GM19023 (cell line): ENCODE results near the gene ALPK3.
"Not testable (repeated sequence)": the region's sequence is repeated elsewhere in the genome, so short reads cannot be mapped to it uniquely, and the experiment has no call there.

Experiments used
- ATAC-seq: cut with Tn5 transposase; IDR thresholded peaks from one replicate; pipeline ENCODE4 v1.9.1; 2021; ENCODE audit warnings: mild to moderate bottlenecking, moderate library complexity; ENCODE audit not compliant: unreplicated experiment

ALPK3 gene

GRCh38 chr15:84868037-84868880, 51.1 kb downstream of the ALPK3 start:
- ATAC-seq = no peak

- no peak for ATAC-seq
These were observed 52.4 kb downstream of the ALPK3 start for GRCh38 chr15:84869510-84869909.

- no peak for ATAC-seq
These were observed 54.4 kb downstream of the ALPK3 start for GRCh38 chr15:84871428-84871985.

DNA sequence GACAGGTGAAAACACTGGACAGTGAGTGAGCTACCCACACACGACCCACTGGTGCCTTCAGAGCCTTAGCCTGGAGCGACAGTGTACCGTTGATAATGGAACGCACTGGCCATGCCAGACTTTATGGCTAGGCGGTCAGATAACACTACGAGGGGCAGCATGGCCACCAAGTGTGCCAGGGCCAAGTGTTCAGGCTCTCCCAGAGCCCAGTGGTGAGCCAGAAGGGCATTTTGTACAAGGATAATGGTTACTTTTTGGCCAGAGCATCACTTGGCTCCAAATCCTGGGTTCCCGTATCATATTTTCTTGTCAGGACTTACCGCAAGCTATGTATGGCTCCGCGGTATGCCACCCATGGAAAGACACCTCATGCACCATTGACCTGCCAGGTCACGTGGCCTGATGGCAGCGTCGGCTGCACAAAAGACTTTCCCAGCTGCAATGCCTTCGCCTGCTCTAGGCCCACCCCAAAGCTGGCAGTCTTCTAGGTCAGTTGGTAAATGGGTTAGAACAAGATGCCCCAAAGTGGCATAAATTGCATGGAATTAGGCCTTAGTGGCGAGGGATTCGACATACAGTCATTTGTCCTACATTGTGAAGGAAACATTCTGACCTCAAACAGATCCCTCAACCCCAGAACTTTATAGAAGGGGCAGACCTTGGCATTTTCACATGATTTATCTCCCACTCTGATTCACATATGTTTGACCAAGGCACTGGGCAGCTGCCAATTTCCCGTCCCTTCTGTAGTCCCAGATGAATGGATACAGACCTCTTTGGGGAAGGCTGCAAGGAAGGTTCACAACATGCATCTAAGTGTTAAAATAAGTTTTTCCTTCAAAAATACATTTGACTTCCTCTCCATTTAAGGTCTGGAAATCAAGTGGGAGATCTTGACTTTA, 55.1 kb downstream of the ALPK3 start:
- no peak for ATAC-seq

- no peak for ATAC-seq
These were observed 56.8 kb downstream of the ALPK3 start for GRCh38 chr15:84873997-84874396.

GRCh38 chr15:84874981-84875699, 58.0 kb downstream of the ALPK3 start:
- ATAC-seq = no peak

DNA sequence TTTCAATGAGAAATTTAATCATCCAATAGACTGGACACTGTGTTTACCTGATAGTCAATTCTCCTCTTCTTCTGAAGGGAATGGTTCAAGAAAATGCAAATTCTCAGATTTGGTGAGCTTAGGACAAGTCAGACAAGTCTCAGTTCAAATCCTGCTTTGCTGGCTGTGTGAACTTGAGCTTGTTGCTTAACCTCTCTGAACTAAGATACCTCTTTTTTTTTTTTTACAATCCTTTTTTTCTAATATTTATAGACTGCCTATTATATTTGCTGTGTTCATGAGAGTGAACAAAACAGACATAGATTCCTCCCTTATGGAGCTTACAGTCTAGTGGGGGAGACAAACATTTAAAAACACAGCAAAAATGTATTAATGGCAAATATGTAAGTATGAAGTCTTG, 59.1 kb downstream of the ALPK3 start:
- no peak for ATAC-seq

DNA sequence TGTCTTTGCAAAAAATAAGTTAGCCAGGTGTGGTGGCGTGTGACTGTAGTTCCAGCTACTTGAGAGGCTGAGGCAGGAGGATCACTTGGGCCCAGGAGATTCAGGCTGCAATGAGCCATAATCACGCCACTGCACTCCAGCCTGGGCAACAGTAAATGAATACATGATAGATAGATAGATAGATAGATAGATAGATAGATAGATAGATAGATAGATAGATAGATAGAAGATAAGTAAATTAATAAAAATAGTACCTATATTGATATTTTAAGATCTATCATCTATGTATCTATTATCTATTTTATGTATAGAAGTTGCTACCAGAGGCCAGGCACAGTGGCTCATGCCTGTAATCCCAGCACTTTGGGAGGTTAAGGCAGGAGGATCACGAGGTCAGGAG, 60.5 kb downstream of the ALPK3 start:
- not testable (repeated sequence) for ATAC-seq

GRCh38 chr15:84878504-84878903, 61.3 kb downstream of the ALPK3 start:
- no peak for ATAC-seq

DNA sequence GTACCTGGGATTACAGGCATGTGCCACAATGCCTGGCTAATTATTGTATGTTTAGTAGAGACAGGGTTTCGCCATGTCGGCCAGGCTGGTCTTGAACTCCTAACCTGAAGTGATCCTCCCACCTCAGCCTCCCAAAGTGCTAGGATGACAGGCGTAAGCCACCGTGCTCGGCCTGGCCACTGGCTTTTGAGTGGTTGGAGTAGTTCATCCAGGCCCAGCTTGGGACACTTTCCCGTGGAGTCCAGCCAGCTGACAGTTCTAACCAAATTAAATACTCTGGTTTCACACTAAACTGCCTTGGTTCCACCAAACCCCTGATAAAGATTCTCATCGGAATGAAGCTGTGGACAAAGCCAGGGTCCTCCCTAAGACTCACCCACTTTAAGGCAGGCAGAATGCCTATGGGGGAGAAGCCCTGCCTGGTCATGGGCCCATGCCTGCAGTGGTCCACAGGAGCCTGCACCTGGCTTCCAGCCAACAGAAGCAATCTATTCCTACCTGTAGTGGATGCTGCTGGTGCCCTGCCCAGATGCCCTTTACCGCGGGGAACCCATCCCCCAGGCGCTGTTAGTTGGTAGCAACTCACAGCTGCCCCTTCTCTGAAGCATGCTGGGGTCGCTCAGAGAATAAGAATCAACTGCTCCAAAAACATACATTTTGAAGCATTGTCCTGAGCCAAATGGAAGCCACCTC, 62.1 kb downstream of the ALPK3 start:
- no peak for ATAC-seq

- ATAC-seq = no peak
These were observed 62.9 kb downstream of the ALPK3 start for GRCh38 chr15:84880007-84880406.

GRCh38 chr15:84880822-84881519, 63.8 kb downstream of the ALPK3 start:
- no peak for ATAC-seq

- ATAC-seq = no peak
These were observed 64.3 kb downstream of the ALPK3 start for GRCh38 chr15:84881520-84881830.

DNA sequence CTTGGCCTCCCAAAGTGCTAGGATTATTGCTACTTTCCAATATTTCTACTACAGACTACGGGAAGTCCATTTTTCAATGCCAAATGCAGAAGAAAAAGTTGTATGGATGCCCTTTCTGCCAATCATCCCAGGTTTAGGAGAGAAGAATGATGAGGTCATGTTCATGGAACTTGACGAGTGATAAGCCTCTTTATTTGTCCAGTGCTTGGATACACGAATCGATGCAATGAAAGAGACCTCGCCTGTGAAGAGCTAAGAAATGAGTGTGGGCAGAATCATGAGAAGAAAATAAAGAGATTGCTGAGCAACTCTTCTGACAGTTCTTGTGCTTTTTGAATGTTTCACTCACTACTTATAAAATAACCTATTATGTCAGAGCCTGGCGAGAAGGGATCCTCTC, 66.3 kb downstream of the ALPK3 start:
- no peak for ATAC-seq

DNA sequence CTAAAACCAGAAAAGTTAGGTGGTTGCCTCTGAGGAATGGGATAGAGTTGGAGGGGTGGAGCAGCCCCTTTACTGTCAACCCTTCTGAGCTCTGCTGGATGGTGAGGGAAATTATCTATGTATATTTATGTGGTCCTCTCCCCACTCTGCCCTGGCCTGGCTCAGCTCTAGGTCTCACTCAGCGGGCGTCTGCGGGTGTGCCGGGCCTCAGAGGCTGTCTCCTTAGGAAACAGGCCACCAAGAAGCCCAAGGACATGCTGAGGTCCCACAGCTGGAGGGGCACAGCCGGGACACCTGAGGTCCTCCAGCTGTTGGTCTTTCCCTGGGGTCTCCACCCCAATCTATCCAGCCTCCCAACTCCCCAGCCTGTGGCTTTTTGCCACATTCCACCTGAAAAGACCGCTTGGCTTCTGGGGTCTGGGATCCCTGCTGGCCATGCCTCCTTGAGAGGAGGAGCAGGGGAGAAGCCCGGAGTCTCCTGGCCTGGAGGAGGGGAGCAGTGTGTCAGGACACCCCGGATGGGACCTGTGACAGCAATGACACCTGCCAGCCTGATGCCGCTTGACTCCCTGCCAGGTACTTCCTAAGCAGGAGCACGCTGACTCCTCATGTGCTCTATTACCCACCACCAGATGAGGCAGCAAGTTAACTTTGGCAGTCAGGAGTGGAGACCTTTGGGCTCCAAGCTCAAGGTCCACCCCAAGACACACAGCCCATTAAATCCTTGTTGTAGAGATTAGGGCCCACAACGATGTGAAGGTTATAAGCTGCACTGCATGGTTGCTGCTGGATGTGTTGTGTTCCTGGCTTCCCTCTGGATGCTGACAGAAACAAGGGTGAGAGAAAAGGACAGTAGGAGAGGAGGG, 67.0 kb downstream of the ALPK3 start, which contains the start of gene SLC28A1:
Gene SLC28A1, plus strand, starts transcription at position 747 of the 866 bp plus-strand sequence. CDS start 3,099 bp downstream, outside the sequence.
- no peak for ATAC-seq

- no peak for ATAC-seq
These were observed 68.6 kb downstream of the ALPK3 start for GRCh38 chr15:84885801-84886200.

GRCh38 chr15:84886211-84886983, 69.2 kb downstream of the ALPK3 start:
- ATAC-seq = no peak

DNA sequence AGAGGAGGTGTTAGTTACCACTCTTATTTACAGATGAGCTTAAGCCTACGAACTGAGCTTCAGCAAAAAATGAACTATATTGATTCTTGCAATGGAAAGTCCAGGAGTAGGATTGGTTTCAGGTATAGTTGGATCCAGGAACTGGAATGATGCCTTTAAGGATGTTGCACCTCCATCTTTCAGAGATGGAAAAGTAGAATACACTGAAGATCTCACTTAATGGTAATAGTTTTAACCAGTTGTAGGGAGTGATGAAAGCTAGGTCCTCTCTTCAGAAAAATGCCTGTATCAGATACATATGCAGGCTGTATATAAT, 69.8 kb downstream of the ALPK3 start:
- ATAC-seq = no peak
